Right cardiac atrium (tissue), 5 donors: ENCODE results near the gene CPPED1. TPM values are rescaled to one million over a fixed set of nuclear protein-coding genes. Genes with fewer than 3 reads are reported as not detected.

Experiments used
- ATAC-seq, 2 donors: fragments of 200-7000 bp; cut with Tn5 transposase; one replicate each; pipeline versions ENCODE4 v1.8.0 to v1.9.1; 2020; ENCODE audit warnings: moderate library complexity in 2 of 2, mild to moderate bottlenecking in 1 of 2
- DNase-seq, 3 donors: peaks; one replicate each; pipeline ENCODE4 v3.0.0-alpha.2; 2020
- H3K27ac ChIP-seq: one replicate; pipeline ENCODE4 v1.5.1; 2013; ENCODE audit warnings: mild to moderate bottlenecking, low read length, control low read depth, moderate library complexity
- H3K27me3 ChIP-seq: one replicate; pipeline ENCODE4 v1.6.1; 2013; ENCODE audit not compliant: control insufficient read depth, insufficient read depth
- H3K4me1 ChIP-seq: one replicate; pipeline ENCODE4 v1.6.1; 2013; ENCODE audit warnings: low read length; ENCODE audit not compliant: control insufficient read depth, insufficient read depth
- H3K4me3 ChIP-seq: one replicate; pipeline ENCODE4 v1.5.1; 2013; ENCODE audit warnings: low read length, control low read depth
- H3K9me3 ChIP-seq: one replicate; pipeline ENCODE4 v1.6.1; 2013; ENCODE audit warnings: low read length; ENCODE audit not compliant: control insufficient read depth
- WGBS: extraction: QIAGEN DNeasy Blood & Tissue Kit; methylation state at CpG from one replicate; pipeline ENCODE4 v1.1.7; 2013; 5-methylcytosine and 5-hydroxymethylcytosine counted together
- intact Hi-C, 4 donors: fragments of 100-400 bp; cut with DNase I; formaldehyde crosslinking; loops; one replicate each; pipeline versions ENCODE4 v1.11.0 to v1.14.0; 2022 to 2023
- microRNA-seq, 2 donors: library from miRNA; unstranded; fragments of <30 nt; microRNA quantifications; one replicate each; pipeline ENCODE4 v1.2.0, GENCODE V29; 2020 to 2021
- polyA plus RNA-seq: library from polyadenylated mRNA; stranded (reverse); fragments of 200-250 nt; gene quantifications from one replicate; pipeline ENCODE4 v1.2.3, GENCODE V29; 2013
- total RNA-seq, 4 donors: library from RNA; stranded (reverse); fragmentation: NEBNext Ultra II Directional; extraction: Animal tissue kit (Norgen Biotek cat#: 25700); gene quantifications; one replicate each; pipeline ENCODE4 v1.2.1, GENCODE V29; 2021
- donor health status: healthy with polysubstance abuse.
- donor health status: DM: no; HTN: yes; CAD: no.
- donor health status: DM: no; HTN: no; CAD: no.
- donor health status: DM: no; HTN: yes; CAD: no; lungs with severe emphysema.
- donor health status: DM: yes; HTN: yes; CAD: no.

CPPED1 gene
- total and polyA plus RNA-seq, 5 donors, result 6.5 to 13.0 (median 11.7) TPM

- no peaks in the 10 kb centered on the region for H3K27me3 ChIP-seq
- WGBS, result 81% methylated on average over 7 of the region's 7 CpGs
- no peak for DNase-seq
- ATAC-seq, result no peak
- no peaks in the 10 kb centered on the region for H3K9me3 ChIP-seq
- intact Hi-C loops, result no loop called here
- no peak overlapping the region for H3K4me3 ChIP-seq
- H3K4me1 ChIP-seq, result no peaks in the 10 kb centered on the region
- no peak overlapping the region for H3K27ac ChIP-seq
Measured at GRCh38 chr16:12614662-12615278, 188.9 kb downstream of the CPPED1 start.

GRCh38 chr16:12613992-12614661, 189.6 kb downstream of the CPPED1 start:
- ATAC-seq, result no peak
- Histone ChIP-seq H3K27ac (no peak overlapping the region), H3K4me3 (no peak overlapping the region), H3K4me1 (no peaks in the 10 kb centered on the region), H3K9me3 (no peaks in the 10 kb centered on the region), H3K27me3 (no peaks in the 10 kb centered on the region)
- WGBS, result 83% methylated on average over 14 of the region's 14 CpGs
- DNase-seq, result no peak
- intact Hi-C loops, result no loop called here

- Histone ChIP-seq H3K4me3 (no peak overlapping the region), H3K9me3 (no peaks in the 10 kb centered on the region), H3K27me3 (no peaks in the 10 kb centered on the region), H3K27ac (no peak overlapping the region), H3K4me1 (no peaks in the 10 kb centered on the region)
- ATAC-seq (no peak), DNase-seq (no peak)
- intact Hi-C loops, result no loop called here
- 55% methylated on average over 15 of the region's 15 CpGs for WGBS
Measured at GRCh38 chr16:12613131-12613991, 190.3 kb downstream of the CPPED1 start.

GRCh38 chr16:12612598-12613101, 191.0 kb downstream of the CPPED1 start:
- Histone ChIP-seq H3K4me3 (no peak overlapping the region), H3K9me3 (no peaks in the 10 kb centered on the region), H3K27ac (no peak overlapping the region), H3K27me3 (no peaks in the 10 kb centered on the region), H3K4me1 (no peaks in the 10 kb centered on the region)
- intact Hi-C loops, result no loop called here
- WGBS, result 81% methylated on average over 9 of the region's 9 CpGs
- DNase-seq, result no peak
- no peak for ATAC-seq

- H3K4me1 ChIP-seq, result no peaks in the 10 kb centered on the region
- no peak for ATAC-seq
- no peaks in the 10 kb centered on the region for H3K9me3 ChIP-seq
- DNase-seq, result no peak
- H3K27me3 ChIP-seq, result no peaks in the 10 kb centered on the region
- H3K4me3 ChIP-seq, result no peak overlapping the region
- intact Hi-C loops, result no loop called here
- 84% methylated on average over 10 of the region's 10 CpGs for WGBS
- no peak overlapping the region for H3K27ac ChIP-seq
Measured at GRCh38 chr16:12611916-12612597, 191.6 kb downstream of the CPPED1 start.

GRCh38 chr16:12611006-12611477, 192.6 kb downstream of the CPPED1 start:
- ATAC-seq (no peak), DNase-seq (no peak)
- Histone ChIP-seq H3K4me1 (no peaks in the 10 kb centered on the region), H3K27ac (no peak overlapping the region), H3K9me3 (no peaks in the 10 kb centered on the region), H3K27me3 (no peaks in the 10 kb centered on the region), H3K4me3 (no peak overlapping the region)
- 20% methylated on average over 4 of the region's 4 CpGs for WGBS
- intact Hi-C loops, result no loop called here

GRCh38 chr16:12609937-12610699, 193.6 kb downstream of the CPPED1 start:
- H3K4me3 ChIP-seq, result no peak overlapping the region

More at GRCh38 chr16:12609937-12610699, 193.6 kb downstream of the CPPED1 start:
- intact Hi-C loops, result no loop called here
- no peak overlapping the region for H3K27ac ChIP-seq
- DNase-seq (no peak), ATAC-seq (no peak)
- H3K9me3 ChIP-seq, result no peaks in the 10 kb centered on the region
- H3K27me3 ChIP-seq, result no peaks in the 10 kb centered on the region
- 80% methylated on average over 8 of the region's 8 CpGs for WGBS
- H3K4me1 ChIP-seq, result no peaks in the 10 kb centered on the region

Small RNA genes within 50 kb of the gene (microRNA-seq; reads per million reads assigned to microRNA genes)
- 0 reads per million in 2 donors for gene MIR4718

Other genes starting within 250 kb of the CPPED1 start
- 1 to 10 TPM in 2 of 4 donors, under 1 TPM in 2; 0.28 to 1.8 (median 0.82) TPM for gene SHISA9, start 97.7 kb upstream of the CPPED1 start, total RNA-seq
- 0.34 TPM for gene SHISA9, start 97.7 kb upstream of the CPPED1 start, polyA plus RNA-seq